ENCODE data around the gene COL8A2.

DNA sequence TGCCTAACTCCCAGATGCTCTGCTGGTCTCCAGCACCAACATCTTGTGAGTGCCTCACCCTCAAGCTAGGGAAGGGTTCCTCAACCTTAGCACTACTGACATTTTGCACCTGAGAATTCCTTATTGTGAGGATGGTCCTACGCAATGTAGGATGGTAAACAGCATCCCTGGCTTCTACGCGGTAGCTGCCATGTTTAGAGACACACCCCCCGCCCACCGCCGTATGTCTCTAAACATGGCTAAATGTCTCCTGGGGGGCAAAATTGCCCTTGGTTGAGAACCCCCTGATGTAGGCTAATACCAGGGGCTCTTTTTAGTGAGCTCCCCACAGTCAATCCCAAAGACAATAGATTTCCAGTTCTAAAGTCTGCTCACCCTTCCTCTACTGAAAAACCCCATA, 28.5 kb upstream of the COL8A2 start:
- TF ChIP-seq CTCF (IDR thresholded peaks at IDR 0.05) = no peak
- TF ChIP-seq POLR2A (IDR thresholded peaks at IDR 0.05) = no peak

Data from right lobe of liver (tissue), 4 donors.